ENCODE measurements around the gene TCEA3.

The TCEA3 gene

DNA sequence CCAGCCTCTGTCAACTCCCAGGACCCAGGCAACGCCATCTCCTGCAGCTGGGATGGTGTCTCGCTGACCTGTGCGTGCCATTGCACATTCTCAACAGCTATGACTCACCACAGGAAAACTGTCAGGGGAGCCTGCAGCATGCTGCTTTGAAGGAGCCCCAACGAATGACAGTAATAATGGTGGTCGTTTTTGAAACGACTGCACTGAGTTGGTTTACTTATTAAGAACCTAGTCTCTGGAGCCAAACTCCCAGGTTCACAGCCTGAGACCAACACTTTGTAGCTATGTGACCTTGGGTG is 21.6 kb downstream of the TCEA3 start:
- Histone ChIP-seq H3K27me3 (ENCODE audit: control insufficient read depth, insufficient read depth, low read length) (peaks cover 28% of the 10 kb centered on the region; the same call in 1 of the 2 replicates), H3K27ac (ENCODE audit: low read length) (no peak overlapping the region), H3K9me3 (ENCODE audit: control insufficient read depth, insufficient read depth, low read length) (no peaks in the 10 kb centered on the region), H3K4me3 (ENCODE audit: low read length) (no peak overlapping the region), H3K4me1 (ENCODE audit: control insufficient read depth, insufficient read depth, low read length) (no peaks in the 10 kb centered on the region), H3K36me3 (ENCODE audit: control insufficient read depth, insufficient read depth, low read length) (no peaks in the 10 kb centered on the region)
- WGBS (ENCODE audit: insufficient coverage, insufficient read length): no CpG with 5 or more reads among the region's 6 CpGs
- no peak for DNase-seq (ENCODE audit: low read depth, low spot score)

DNA sequence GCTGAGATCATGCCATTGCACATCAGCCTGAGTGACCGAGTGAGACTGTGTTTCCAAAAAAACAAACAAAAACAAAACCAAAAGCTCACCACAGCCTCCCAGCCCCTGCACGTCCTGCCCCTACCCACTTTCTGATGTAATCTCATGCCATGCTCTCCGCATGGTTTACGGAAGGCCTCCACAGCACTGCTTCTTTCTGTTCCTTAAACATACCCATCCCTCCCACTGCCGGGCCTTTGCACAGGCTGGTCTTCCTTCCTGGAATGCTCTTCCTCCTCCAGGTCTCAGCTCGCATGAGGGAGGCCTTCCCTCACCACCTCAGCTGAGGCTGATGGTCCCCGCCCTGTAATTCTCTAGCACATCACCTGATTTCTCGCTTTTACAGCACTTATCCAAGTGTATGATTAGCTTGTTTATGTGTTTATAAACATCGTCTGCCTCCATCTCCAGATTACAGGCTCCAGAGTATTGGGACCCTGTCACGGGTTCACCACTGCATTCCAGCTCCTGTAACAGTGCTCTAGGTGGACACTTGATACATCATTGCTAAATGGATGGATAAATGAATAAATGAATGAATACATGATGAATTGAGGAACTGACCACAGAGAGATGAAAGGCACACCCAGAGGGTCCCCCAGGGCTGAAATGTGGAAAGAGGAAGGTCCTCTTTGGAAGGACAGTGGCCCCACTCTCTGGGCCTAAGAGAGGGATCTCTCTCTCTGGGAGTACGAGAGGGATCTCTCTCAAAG is 22.1 kb downstream of the TCEA3 start:
- Histone ChIP-seq H3K27me3 (ENCODE audit: control insufficient read depth, insufficient read depth, low read length) (peaks cover 31% of the 10 kb centered on the region; the same call in 1 of the 2 replicates), H3K4me3 (ENCODE audit: low read length) (no peak overlapping the region), H3K27ac (ENCODE audit: low read length) (no peak overlapping the region), H3K4me1 (ENCODE audit: control insufficient read depth, insufficient read depth, low read length) (no peaks in the 10 kb centered on the region), H3K9me3 (ENCODE audit: control insufficient read depth, insufficient read depth, low read length) (no peaks in the 10 kb centered on the region), H3K36me3 (ENCODE audit: control insufficient read depth, insufficient read depth, low read length) (no peaks in the 10 kb centered on the region)
- WGBS (ENCODE audit: insufficient coverage, insufficient read length): no CpG with 5 or more reads among the region's 11 CpGs
- DNase-seq (ENCODE audit: low read depth, low spot score): no peak

DNA sequence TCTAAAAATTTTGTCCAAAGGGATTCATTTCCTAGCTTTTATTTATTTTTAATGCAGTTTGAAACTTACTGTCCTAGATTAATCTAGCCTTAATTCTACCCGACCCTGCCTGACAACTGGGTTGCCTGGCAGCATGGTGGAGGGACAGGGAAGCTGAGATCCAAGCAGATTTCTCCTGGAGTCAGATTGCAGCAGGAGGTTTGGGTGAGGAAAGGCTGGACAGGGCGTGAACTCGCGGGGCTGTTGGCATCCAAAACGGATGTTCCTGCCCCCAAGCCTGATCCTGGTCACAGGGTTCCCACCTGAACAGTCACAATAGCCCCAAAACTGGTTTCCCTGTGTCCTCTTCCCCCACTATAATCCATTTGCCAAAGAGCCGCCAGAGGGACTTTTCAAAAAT is 23.2 kb downstream of the TCEA3 start:
- no CpG with 5 or more reads among the region's 6 CpGs for WGBS (ENCODE audit: insufficient coverage, insufficient read length)
- DNase-seq (ENCODE audit: low read depth, low spot score): no peak
- Histone ChIP-seq H3K36me3 (ENCODE audit: control insufficient read depth, insufficient read depth, low read length) (no peaks in the 10 kb centered on the region), H3K9me3 (ENCODE audit: control insufficient read depth, insufficient read depth, low read length) (no peaks in the 10 kb centered on the region), H3K27ac (ENCODE audit: low read length) (no peak overlapping the region), H3K4me3 (ENCODE audit: low read length) (no peak overlapping the region), H3K27me3 (ENCODE audit: control insufficient read depth, insufficient read depth, low read length) (peaks cover 38% of the 10 kb centered on the region), H3K4me1 (ENCODE audit: control insufficient read depth, insufficient read depth, low read length) (no peaks in the 10 kb centered on the region)

DNA sequence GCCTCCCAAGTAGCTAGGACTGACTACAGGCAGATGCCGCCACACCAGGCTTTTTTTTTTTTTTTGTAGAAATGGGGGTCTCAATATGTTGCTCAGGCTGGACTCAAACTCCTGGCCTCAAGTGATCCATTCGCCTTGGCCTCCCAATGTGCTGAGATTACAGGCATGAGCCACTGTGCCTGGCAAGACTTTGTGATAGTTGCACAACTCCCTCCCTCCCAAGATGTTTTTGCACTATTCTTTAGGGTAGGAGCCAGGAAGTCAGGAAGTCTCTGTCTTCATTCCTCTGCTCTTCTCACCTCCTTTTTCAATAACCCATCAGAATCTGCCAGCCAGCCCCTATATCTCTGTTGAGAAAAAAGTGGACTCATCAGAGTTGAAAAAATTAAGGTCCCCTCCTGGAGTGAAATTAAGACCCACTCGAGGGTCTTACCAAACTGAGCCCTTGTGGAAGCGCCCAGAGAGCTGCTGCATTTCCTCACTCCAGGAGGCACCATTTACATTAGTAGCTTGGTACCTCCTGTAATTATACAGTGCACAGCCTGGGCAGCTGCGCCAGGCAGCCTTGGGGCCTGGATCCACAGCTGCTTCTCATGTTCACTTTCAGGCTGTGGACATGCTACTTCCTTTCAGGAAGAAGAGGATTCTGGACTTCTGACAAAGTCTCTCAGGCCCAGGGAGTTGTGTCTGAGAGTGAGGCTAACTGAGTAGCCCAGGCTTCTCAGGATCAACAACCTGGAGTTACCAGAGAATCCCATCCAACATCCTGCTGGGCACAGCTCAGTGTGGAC is 24.0 kb downstream of the TCEA3 start:
- H3K4me3 ChIP-seq (ENCODE audit: low read length): no peak overlapping the region
- no peaks in the 10 kb centered on the region for H3K4me1 ChIP-seq (ENCODE audit: control insufficient read depth, insufficient read depth, low read length)
- no peak for DNase-seq (ENCODE audit: low read depth, low spot score)
- H3K27me3 ChIP-seq (ENCODE audit: control insufficient read depth, insufficient read depth, low read length): peaks cover 37% of the 10 kb centered on the region
- H3K9me3 ChIP-seq (ENCODE audit: control insufficient read depth, insufficient read depth, low read length): no peaks in the 10 kb centered on the region
- H3K27ac ChIP-seq (ENCODE audit: low read length): no peak overlapping the region
- no peaks in the 10 kb centered on the region for H3K36me3 ChIP-seq (ENCODE audit: control insufficient read depth, insufficient read depth, low read length)
- no CpG with 5 or more reads among the region's 5 CpGs for WGBS (ENCODE audit: insufficient coverage, insufficient read length)

DNA sequence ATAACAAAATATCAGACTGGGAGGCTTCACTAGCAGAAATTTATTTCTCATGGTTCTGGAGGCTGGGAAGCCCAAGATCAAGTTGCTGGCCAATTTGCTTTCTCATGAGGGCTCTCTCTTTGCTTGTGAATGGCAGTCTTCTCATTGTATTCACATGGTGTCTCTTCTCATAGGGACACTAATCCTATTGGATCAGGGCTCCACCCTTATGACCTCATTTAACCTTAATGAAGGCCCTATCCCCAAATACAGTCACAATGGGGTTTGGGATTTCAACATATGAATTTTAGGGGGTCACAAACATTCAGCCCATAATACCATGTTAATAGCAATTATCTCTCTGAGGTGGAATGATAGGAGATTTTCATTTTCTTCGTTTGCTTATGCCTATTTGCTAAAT is 25.3 kb downstream of the TCEA3 start:
- no peak overlapping the region for H3K27ac ChIP-seq (ENCODE audit: low read length)
- peaks cover 38% of the 10 kb centered on the region for H3K27me3 ChIP-seq (ENCODE audit: control insufficient read depth, insufficient read depth, low read length)

DNA sequence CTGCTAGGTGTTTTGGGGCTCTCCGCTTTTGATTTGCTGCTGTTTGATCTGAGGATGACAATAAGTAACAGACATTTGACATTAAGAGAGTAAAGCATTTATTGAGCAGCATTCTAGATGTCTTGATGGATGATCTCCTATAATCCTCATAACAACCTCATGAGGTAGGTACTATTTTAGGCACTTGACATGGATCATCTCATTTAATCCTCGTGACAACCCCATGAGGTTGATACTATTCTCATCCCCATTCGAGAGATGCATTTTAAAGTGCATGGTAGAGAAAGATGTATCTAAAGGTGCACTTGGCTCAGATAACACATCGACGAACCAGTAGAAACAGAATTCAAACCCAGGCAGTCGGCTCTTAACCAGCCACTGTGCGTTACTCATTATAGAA is 26.6 kb downstream of the TCEA3 start:
- H3K36me3 ChIP-seq (ENCODE audit: control insufficient read depth, insufficient read depth, low read length): no peaks in the 10 kb centered on the region
- DNase-seq (ENCODE audit: low read depth, low spot score): no peak
- peaks cover 3% of the 10 kb centered on the region; the same call in 1 of the 2 replicates for H3K4me1 ChIP-seq (ENCODE audit: control insufficient read depth, insufficient read depth, low read length)
- no CpG with 5 or more reads among the region's 7 CpGs for WGBS (ENCODE audit: insufficient coverage, insufficient read length)
- H3K4me3 ChIP-seq (ENCODE audit: low read length): no peak overlapping the region
- H3K27me3 ChIP-seq (ENCODE audit: control insufficient read depth, insufficient read depth, low read length): peaks cover 41% of the 10 kb centered on the region
- H3K27ac ChIP-seq (ENCODE audit: low read length): no peak overlapping the region
- H3K9me3 ChIP-seq (ENCODE audit: control insufficient read depth, insufficient read depth, low read length): no peaks in the 10 kb centered on the region

More for the DNA sequence above, 25.3 kb downstream of the TCEA3 start:
- no peaks in the 10 kb centered on the region for H3K36me3 ChIP-seq (ENCODE audit: control insufficient read depth, insufficient read depth, low read length)
- no peaks in the 10 kb centered on the region for H3K9me3 ChIP-seq (ENCODE audit: control insufficient read depth, insufficient read depth, low read length)
- no CpG with 5 or more reads among the region's 1 CpG for WGBS (ENCODE audit: insufficient coverage, insufficient read length)
- DNase-seq (ENCODE audit: low read depth, low spot score): no peak
- peaks cover 3% of the 10 kb centered on the region; the same call in 1 of the 2 replicates for H3K4me1 ChIP-seq (ENCODE audit: control insufficient read depth, insufficient read depth, low read length)
- H3K4me3 ChIP-seq (ENCODE audit: low read length): no peak overlapping the region

DNA sequence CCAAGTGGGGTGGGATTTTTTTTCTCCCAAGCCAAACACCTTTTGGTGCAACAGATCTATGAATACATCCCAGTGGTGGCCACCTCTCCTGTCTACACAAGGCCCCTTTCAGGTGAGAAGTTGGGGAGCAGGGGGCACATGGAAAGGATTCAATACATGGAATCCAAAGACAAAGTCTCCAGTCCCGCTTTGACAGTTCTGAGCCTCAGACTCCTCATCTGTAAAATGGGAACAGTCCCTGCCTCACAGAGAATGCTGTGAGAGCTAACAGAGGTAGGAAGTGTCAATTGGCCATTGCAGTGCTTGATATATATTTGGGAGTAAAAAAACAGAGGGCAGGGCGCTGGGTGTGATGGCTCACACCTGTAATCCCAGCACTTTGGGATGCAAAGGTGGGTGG is 28.2 kb downstream of the TCEA3 start:
- WGBS (ENCODE audit: insufficient coverage, insufficient read length): no CpG with 5 or more reads among the region's 2 CpGs
- no peaks in the 10 kb centered on the region for H3K36me3 ChIP-seq (ENCODE audit: control insufficient read depth, insufficient read depth, low read length)
- H3K4me1 ChIP-seq (ENCODE audit: control insufficient read depth, insufficient read depth, low read length): peaks cover 3% of the 10 kb centered on the region; the same call in 1 of the 2 replicates
- H3K4me3 ChIP-seq (ENCODE audit: low read length): no peak overlapping the region
- H3K9me3 ChIP-seq (ENCODE audit: control insufficient read depth, insufficient read depth, low read length): no peaks in the 10 kb centered on the region
- DNase-seq (ENCODE audit: low read depth, low spot score): no peak
- no peak overlapping the region for H3K27ac ChIP-seq (ENCODE audit: low read length)
- peaks cover 39% of the 10 kb centered on the region for H3K27me3 ChIP-seq (ENCODE audit: control insufficient read depth, insufficient read depth, low read length)

DNA sequence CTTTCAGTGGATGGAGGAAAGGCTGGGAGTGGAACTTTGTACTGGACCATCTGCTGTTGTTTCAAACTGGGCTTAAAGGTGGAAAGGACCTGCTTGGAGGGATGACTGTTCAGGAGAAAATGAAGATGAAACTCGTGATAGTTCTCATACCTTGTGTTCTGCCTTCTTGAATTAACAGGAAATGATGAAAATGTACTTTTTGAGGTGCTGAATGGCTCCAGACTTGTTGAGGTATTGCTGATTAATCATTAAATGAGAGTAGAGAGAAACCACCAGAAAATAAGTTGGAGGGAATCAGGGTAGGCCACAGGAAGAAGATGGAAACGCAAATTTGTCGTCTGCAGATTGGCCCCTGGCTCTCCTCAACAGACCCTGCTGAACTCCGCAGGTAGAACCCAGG is 28.7 kb downstream of the TCEA3 start:
- no peak overlapping the region for H3K4me3 ChIP-seq (ENCODE audit: low read length)
- peaks cover 3% of the 10 kb centered on the region; the same call in 1 of the 2 replicates for H3K4me1 ChIP-seq (ENCODE audit: control insufficient read depth, insufficient read depth, low read length)
- H3K27me3 ChIP-seq (ENCODE audit: control insufficient read depth, insufficient read depth, low read length): peaks cover 37% of the 10 kb centered on the region
- H3K9me3 ChIP-seq (ENCODE audit: control insufficient read depth, insufficient read depth, low read length): no peaks in the 10 kb centered on the region
- WGBS (ENCODE audit: insufficient coverage, insufficient read length): no CpG with 5 or more reads among the region's 4 CpGs
- no peaks in the 10 kb centered on the region for H3K36me3 ChIP-seq (ENCODE audit: control insufficient read depth, insufficient read depth, low read length)
- H3K27ac ChIP-seq (ENCODE audit: low read length): no peak overlapping the region
- no peak for DNase-seq (ENCODE audit: low read depth, low spot score)

DNA sequence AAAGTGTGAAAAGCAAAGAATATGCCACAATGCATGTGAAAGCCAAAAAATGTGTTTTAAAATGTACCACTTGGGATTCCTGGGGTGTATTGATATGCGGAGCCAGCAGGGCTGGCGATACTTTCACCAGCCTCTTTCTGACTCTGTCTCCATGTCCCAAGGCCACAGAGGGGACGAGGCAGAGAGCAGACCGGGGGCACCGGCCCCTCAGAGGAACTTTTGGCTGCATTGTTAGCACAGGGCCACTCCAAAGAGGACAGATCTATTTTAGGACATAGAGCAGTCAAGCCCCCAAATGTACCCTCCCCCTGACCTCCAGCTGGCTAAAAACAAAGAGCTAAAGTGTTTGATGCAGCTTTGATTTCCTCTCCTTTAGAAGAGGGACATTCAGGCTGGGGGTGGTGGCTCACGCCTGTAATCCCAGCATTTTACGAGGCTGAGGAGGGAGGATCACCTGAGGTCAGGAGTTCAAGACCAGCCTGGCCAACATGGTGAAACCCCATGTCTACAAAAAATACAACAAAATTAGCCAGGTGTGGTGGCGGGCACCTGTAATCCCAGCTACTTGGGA is 29.3 kb downstream of the TCEA3 start:
- Histone ChIP-seq H3K9me3 (ENCODE audit: control insufficient read depth, insufficient read depth, low read length) (no peaks in the 10 kb centered on the region), H3K36me3 (ENCODE audit: control insufficient read depth, insufficient read depth, low read length) (no peaks in the 10 kb centered on the region), H3K27me3 (ENCODE audit: control insufficient read depth, insufficient read depth, low read length) (peaks cover 36% of the 10 kb centered on the region), H3K27ac (ENCODE audit: low read length) (no peak overlapping the region), H3K4me1 (ENCODE audit: control insufficient read depth, insufficient read depth, low read length) (peaks cover 3% of the 10 kb centered on the region; the same call in 1 of the 2 replicates), H3K4me3 (ENCODE audit: low read length) (no peak overlapping the region)
- DNase-seq (ENCODE audit: low read depth, low spot score): no peak
- no CpG with 5 or more reads among the region's 8 CpGs for WGBS (ENCODE audit: insufficient coverage, insufficient read length)

DNA sequence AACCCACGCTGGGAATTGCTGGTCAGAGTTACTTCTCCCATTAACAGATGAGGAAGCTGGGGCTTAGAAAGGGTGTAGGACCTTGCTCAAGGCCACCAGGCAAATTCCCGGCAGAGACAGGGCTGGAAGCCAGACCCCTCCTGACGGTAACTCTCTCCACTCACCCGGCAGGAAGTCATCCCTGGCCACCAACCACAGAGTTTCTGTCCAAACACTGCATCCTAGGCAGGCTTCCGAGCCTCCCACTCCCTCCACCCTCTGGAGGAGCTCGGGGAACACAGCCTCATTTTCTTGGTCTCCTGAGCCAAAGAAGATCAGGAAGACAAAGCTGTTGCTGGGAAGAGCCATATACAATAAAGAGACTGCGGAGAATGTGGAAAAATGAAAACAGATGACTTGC is 29.9 kb downstream of the TCEA3 start:
- peaks cover 36% of the 10 kb centered on the region for H3K27me3 ChIP-seq (ENCODE audit: control insufficient read depth, insufficient read depth, low read length)
- H3K4me1 ChIP-seq (ENCODE audit: control insufficient read depth, insufficient read depth, low read length): peaks cover 3% of the 10 kb centered on the region; the same call in 1 of the 2 replicates
- no peak overlapping the region for H3K27ac ChIP-seq (ENCODE audit: low read length)
- H3K4me3 ChIP-seq (ENCODE audit: low read length): no peak overlapping the region
- no peaks in the 10 kb centered on the region for H3K9me3 ChIP-seq (ENCODE audit: control insufficient read depth, insufficient read depth, low read length)
- WGBS (ENCODE audit: insufficient coverage, insufficient read length): no CpG with 5 or more reads among the region's 7 CpGs
- H3K36me3 ChIP-seq (ENCODE audit: control insufficient read depth, insufficient read depth, low read length): no peaks in the 10 kb centered on the region
- peak; percentile 39 for DNase-seq (ENCODE audit: low read depth, low spot score)

Measured in iPS DF 6.9 (cell line).